Endothelial cell of umbilical vein (primary cell): Measurements from ENCODE around the gene NFYC. TPM values are rescaled to one million over a fixed set of nuclear protein-coding genes. Genes with fewer than 3 reads are reported as not detected.

Source experiments
- BruUV-seq: library from RNA; stranded (reverse); fragments of 400-500 nt; replicated peaks from 2 replicates; lab custom pipeline; 2021; lab: Mats Ljungman, UMichigan
- CTCF ChIA-PET: fragments of 300-600, 350-600 bp; sonication (Branson Sonifier 250); formaldehyde crosslinking; loops from one replicate; lab custom pipeline; 2021; ENCODE audit warnings: antibody characterized with exemption, inconsistent platforms; lab: Charles Lee
- POLR2A ChIA-PET: fragments of 300-600, 350-600 bp; sonication (Branson Sonifier 250); formaldehyde crosslinking; loops from one replicate; lab custom pipeline; 2021; ENCODE audit warnings: antibody characterized with exemption, inconsistent platforms; lab: Charles Lee
- DNase-seq: peaks from one replicate; pipeline ENCODE4 v3.0.0-alpha.2; 2011; ENCODE audit warnings: low read depth, low spot score
- FAIRE-seq: peaks from 2 replicates; lab custom pipeline; 2011; peaks lifted over from hg19 to GRCh38; lab: Jason Lieb, UNC
- H2AFZ ChIP-seq: 2 replicates; pipeline ENCODE4 v1.6.0; 2012; ENCODE audit warnings: low read depth, low read length, control low read depth, inconsistent platforms
- H3K27ac ChIP-seq: 2 replicates; pipeline ENCODE4 v1.5.1; 2011; ENCODE audit warnings: low read depth, mild to moderate bottlenecking, control low read depth, low read length, moderate library complexity; ENCODE audit not compliant: insufficient read depth
- H3K27me3 ChIP-seq, 2 experiments: 2 replicates each; pipeline versions ENCODE4 v1.6.0 to v1.6.1; 2011; ENCODE audit warnings: low read length in 2 of 2, mixed read lengths in 1 of 2; ENCODE audit not compliant: control insufficient read depth in 2 of 2, insufficient read depth in 2 of 2
- H3K36me3 ChIP-seq, 2 experiments: 2 replicates in 1 of 2; 3 replicates in 1 of 2; pipeline ENCODE4 v1.5.1; 2011; ENCODE audit warnings: low read length in 2 of 2, mild to moderate bottlenecking in 1 of 2, moderate library complexity in 1 of 2; ENCODE audit not compliant: control insufficient read depth in 2 of 2, insufficient read depth in 2 of 2; ENCODE audit errors: extremely low read depth in 1 of 2
- H3K4me1 ChIP-seq: 3 replicates; pipeline ENCODE4 v1.5.1; 2011; ENCODE audit warnings: mild to moderate bottlenecking, low read length; ENCODE audit not compliant: control insufficient read depth, insufficient read depth; ENCODE audit errors: extremely low read depth
- H3K4me2 ChIP-seq: 2 replicates; pipeline ENCODE4 v1.6.1; 2011; ENCODE audit warnings: low read length, control low read depth, mixed read lengths; ENCODE audit not compliant: insufficient read depth
- H3K4me3 ChIP-seq, 3 experiments: fragments of 200-600 bp in 1 of 3; sonication (generic), shearing (Covaris generic) in 1 of 3; replicated peaks in 1 of 3; 2 replicates each; pipeline ENCODE4 v1.5.1; 2011 to 2016; ENCODE audit warnings: control low read depth in 3 of 3, low read length in 3 of 3, mild to moderate bottlenecking in 2 of 3, inconsistent platforms in 1 of 3, low read depth in 1 of 3, moderate library complexity in 1 of 3; ENCODE audit not compliant: insufficient read depth in 1 of 3
- H3K79me2 ChIP-seq: 2 replicates; pipeline ENCODE4 v1.6.0; 2012; ENCODE audit warnings: low read length, inconsistent platforms; ENCODE audit not compliant: control insufficient read depth, insufficient read depth
- H3K9ac ChIP-seq: replicated peaks from 2 replicates; pipeline ENCODE3; 2011; ENCODE audit warnings: low read length, control low read depth; ENCODE audit not compliant: insufficient read depth; ENCODE audit errors: extremely low read depth
- H3K9me1 ChIP-seq: replicated peaks from 3 replicates; pipeline ENCODE4 v1.6.0; 2011; ENCODE audit warnings: mild to moderate bottlenecking, low read length; ENCODE audit not compliant: control insufficient read depth, insufficient read depth; ENCODE audit errors: extremely low read depth
- H3K9me3 ChIP-seq: replicated peaks from 2 replicates; pipeline ENCODE4 v1.5.1; 2012; ENCODE audit warnings: low read length, inconsistent platforms; ENCODE audit not compliant: control insufficient read depth, insufficient read depth
- H4K20me1 ChIP-seq: replicated peaks from 2 replicates; pipeline ENCODE3; 2011; ENCODE audit warnings: mild to moderate bottlenecking, low read length; ENCODE audit not compliant: control insufficient read depth, insufficient read depth; ENCODE audit errors: extremely low read depth
- EZH2 ChIP-seq: IDR thresholded peaks from 2 replicates; pipeline ENCODE4 v1.6.1; 2012; ENCODE audit warnings: borderline replicate concordance, low read depth, mild to moderate bottlenecking, moderate library complexity, low read length, inconsistent platforms; ENCODE audit not compliant: severe bottlenecking
- FOS ChIP-seq: IDR thresholded peaks from 2 replicates; pipeline ENCODE4 v1.6.1; 2011; ENCODE audit warnings: mild to moderate bottlenecking, low read length, moderate library complexity, borderline replicate concordance; ENCODE audit not compliant: insufficient read depth
- GATA2 ChIP-seq: IDR thresholded peaks from 2 replicates; pipeline ENCODE4 v1.7.0; 2011; ENCODE audit warnings: low read depth, mild to moderate bottlenecking, moderate library complexity, mixed read lengths, low read length; ENCODE audit not compliant: insufficient read length, insufficient read depth
- JUN ChIP-seq: IDR thresholded peaks from 2 replicates; pipeline ENCODE4 v1.6.1; 2011; ENCODE audit warnings: borderline replicate concordance, low read depth; ENCODE audit not compliant: insufficient read length, insufficient read depth
- MYC ChIP-seq: IDR thresholded peaks from one replicate; pipeline ENCODE4 v1.6.1; 2011; ENCODE audit warnings: mild to moderate bottlenecking, low read depth, low read length
- POLR2A ChIP-seq: IDR thresholded peaks from 2 replicates; pipeline ENCODE4 v1.6.1; 2012; ENCODE audit warnings: low read depth, mild to moderate bottlenecking, control low read depth, low read length
- POLR2AphosphoS5 ChIP-seq: IDR thresholded peaks from 2 replicates; pipeline ENCODE4 v1.6.1; 2012; ENCODE audit warnings: low read depth, mild to moderate bottlenecking, control low read depth, low read length, moderate library complexity; ENCODE audit not compliant: insufficient read depth
- dilution Hi-C: fragments of 300-500 bp; cut with MboI; formaldehyde crosslinking; loops from one replicate; pipeline ENCODE4 v1.15.0; 2019; ENCODE audit warnings: low sequenced_read_pairs; ENCODE audit not compliant: extremely low pct_ligation_motif_present
- intact Hi-C: fragments of 100-400 bp; cut with micrococcal nuclease; formaldehyde crosslinking; loops from one replicate; pipeline ENCODE4 v1.10.0; 2022
- polyA plus RNA-seq, 4 experiments: library from polyadenylated mRNA; depleted of rRNA in 3 of 4; stranded (reverse) in 3 of 4; unstranded in 1 of 4; fragments of >200 nt; gene quantifications; 2 replicates each; pipeline versions ENCODE4 v1.2.1 to v1.2.3, GENCODE V29; 2011 to 2012; ENCODE audit warnings: missing spikeins in 1 of 4
- total RNA-seq: library from RNA; stranded (reverse); gene quantifications from 2 replicates; pipeline ENCODE4 v1.2.3, GENCODE V29; 2021
- TF ChIP-seq, protein P1 (sequence below), 2 donors: IDR thresholded peaks; 1 replicate in 1 of 2; 2 replicates in 1 of 2; pipeline ENCODE4 v1.5.1; 2011; ENCODE audit warnings: low read length in 2 of 2, mild to moderate bottlenecking in 2 of 2, moderate library complexity in 2 of 2, control low read depth in 1 of 2, inconsistent platforms in 1 of 2, low read depth in 1 of 2; ENCODE audit not compliant: insufficient read depth in 1 of 2; ENCODE audit errors: extremely low read depth in 1 of 2
- TF ChIP-seq, protein P2 (sequence below): IDR thresholded peaks from 2 replicates; pipeline ENCODE4 v1.6.1; 2011; ENCODE audit not compliant: insufficient read depth, insufficient read length

The NFYC gene
- total and polyA plus RNA-seq, 2 donors (not counting 3 experiments of a cell fraction or from before 2014, with no cell fraction given) = 51.1 to 81.7 TPM

DNA sequence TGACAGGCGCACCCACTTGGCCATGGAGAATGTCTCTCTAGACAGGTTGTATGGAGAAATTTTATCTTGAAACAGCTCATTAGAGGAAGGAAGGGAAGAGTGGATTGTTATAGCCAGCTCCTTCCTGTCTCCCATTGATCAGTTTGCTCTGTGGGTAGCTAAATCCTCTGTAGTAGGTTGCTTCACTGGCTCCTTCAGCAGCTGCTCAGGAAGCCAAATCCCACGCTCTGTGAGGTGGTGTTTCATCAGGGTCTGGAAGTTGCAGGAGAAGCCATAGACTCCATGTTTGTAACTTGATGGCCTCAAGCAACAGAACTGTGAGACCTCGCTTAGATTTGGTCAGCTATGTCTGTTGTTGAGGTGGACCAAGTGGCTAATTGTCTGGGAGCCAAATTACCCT is 6.8 kb upstream of the NFYC start:
- Histone ChIP-seq H3K9me1 (no peaks in the 10 kb centered on the region), H3K79me2 (peaks cover 2% of the 10 kb centered on the region), H3K27ac (no peak overlapping the region), H2AFZ (no peak overlapping the region), H4K20me1 (no peaks in the 10 kb centered on the region), H3K4me3 (no peak overlapping the region), H3K9me3 (no peaks in the 10 kb centered on the region), H3K27me3 (no peaks in the 10 kb centered on the region), H3K9ac (no peak overlapping the region), H3K36me3 (no peaks in the 10 kb centered on the region), H3K4me1 (no peaks in the 10 kb centered on the region), H3K4me2 (no peak overlapping the region)
- intact Hi-C loops = no loop called here
- no peak for FAIRE-seq
- CTCF ChIA-PET = interaction anchor here (0.8 to 2.6 kb wide), 4 partner anchors 11 to 90 kb away, joined by 3 to 14 read pairs (median 4); no protein-coding TSS in a partner anchor
- dilution Hi-C loops = no loop called here
- TF ChIP-seq, protein P1, sequence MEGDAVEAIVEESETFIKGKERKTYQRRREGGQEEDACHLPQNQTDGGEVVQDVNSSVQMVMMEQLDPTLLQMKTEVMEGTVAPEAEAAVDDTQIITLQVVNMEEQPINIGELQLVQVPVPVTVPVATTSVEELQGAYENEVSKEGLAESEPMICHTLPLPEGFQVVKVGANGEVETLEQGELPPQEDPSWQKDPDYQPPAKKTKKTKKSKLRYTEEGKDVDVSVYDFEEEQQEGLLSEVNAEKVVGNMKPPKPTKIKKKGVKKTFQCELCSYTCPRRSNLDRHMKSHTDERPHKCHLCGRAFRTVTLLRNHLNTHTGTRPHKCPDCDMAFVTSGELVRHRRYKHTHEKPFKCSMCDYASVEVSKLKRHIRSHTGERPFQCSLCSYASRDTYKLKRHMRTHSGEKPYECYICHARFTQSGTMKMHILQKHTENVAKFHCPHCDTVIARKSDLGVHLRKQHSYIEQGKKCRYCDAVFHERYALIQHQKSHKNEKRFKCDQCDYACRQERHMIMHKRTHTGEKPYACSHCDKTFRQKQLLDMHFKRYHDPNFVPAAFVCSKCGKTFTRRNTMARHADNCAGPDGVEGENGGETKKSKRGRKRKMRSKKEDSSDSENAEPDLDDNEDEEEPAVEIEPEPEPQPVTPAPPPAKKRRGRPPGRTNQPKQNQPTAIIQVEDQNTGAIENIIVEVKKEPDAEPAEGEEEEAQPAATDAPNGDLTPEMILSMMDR (IDR thresholded peaks at IDR 0.05; ENCODE audit: extremely low read depth in 1 of 2, insufficient read depth in 1 of 2, low read depth in 1 of 2, low read length in 2 of 2) = no peak
- TF ChIP-seq FOS (no peak), EZH2 (no peak), JUN (no peak), POLR2AphosphoS5 (no peak), GATA2 (no peak), POLR2A (no peak), MYC (no peak)
- TF ChIP-seq, protein P2, sequence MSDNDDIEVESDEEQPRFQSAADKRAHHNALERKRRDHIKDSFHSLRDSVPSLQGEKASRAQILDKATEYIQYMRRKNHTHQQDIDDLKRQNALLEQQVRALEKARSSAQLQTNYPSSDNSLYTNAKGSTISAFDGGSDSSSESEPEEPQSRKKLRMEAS = no peak
- BruUV-seq = no TSS peak
- POLR2A ChIA-PET = no interaction called here
- no peak for DNase-seq
